ENCODE results near the gene PIGW. TPM values are rescaled to one million over a fixed set of nuclear protein-coding genes. Genes with fewer than 3 reads are reported as not detected.

The PIGW gene
- total and polyA plus RNA-seq, 2 donors from 2014 or later: 4.7 to 11.1 TPM

GRCh38 chr17:36546418-36547093 is 11.8 kb downstream of the PIGW start:
- Histone ChIP-seq H3K36me3 (ENCODE audit: control insufficient read depth in 2 of 3, insufficient read depth in 3 of 3, low read length in 3 of 3) (peaks cover 0 to 4% (median 0%) of the 10 kb centered on the region in 3 donors), H3K9me3 (ENCODE audit: control insufficient read depth in 2 of 3, insufficient read depth in 1 of 3, low read length in 3 of 3) (no peaks in the 10 kb centered on the region), H3K4me3 (ENCODE audit: low read length in 3 of 3) (peak overlapping the region; percentile 83 to 85 (median 84)), H3K27me3 (ENCODE audit: control insufficient read depth, insufficient read depth, low read length) (no peaks in the 10 kb centered on the region), H3K4me1 (ENCODE audit: control insufficient read depth in 2 of 3, insufficient read depth in 2 of 3, low read depth in 1 of 3, low read length in 3 of 3) (peaks cover 7 to 19% (median 14%) of the 10 kb centered on the region in 3 donors), H3K27ac (ENCODE audit: low read depth in 2 of 2, low read length in 2 of 2) (peak overlapping the region in 1 of 2 donors; percentile 86), H3K9ac (ENCODE audit: low read length in 3 of 3) (peak overlapping the region; percentile 50 to 77 (median 66))
- TF ChIP-seq CTCF (IDR thresholded peaks at IDR 0.05; ENCODE audit: borderline replicate concordance, extremely low read depth, insufficient read depth): no peak
- intact Hi-C loops (cut with DNase I): no loop called here
- FAIRE-seq: no peak
- no peak for DNase-seq

- intact Hi-C loops (cut with DNase I): no loop called here
- no peak overlapping the region for H3K9ac ChIP-seq (ENCODE audit: low read length in 3 of 3)
- H3K27ac ChIP-seq (ENCODE audit: low read depth in 2 of 2, low read length in 2 of 2): no peak overlapping the region
- no peak for TF ChIP-seq CTCF (IDR thresholded peaks at IDR 0.05; ENCODE audit: borderline replicate concordance, extremely low read depth, insufficient read depth)
- peaks cover 7 to 19% (median 14%) of the 10 kb centered on the region in 3 donors for H3K4me1 ChIP-seq (ENCODE audit: control insufficient read depth in 2 of 3, insufficient read depth in 2 of 3, low read depth in 1 of 3, low read length in 3 of 3)
- no peaks in the 10 kb centered on the region for H3K9me3 ChIP-seq (ENCODE audit: control insufficient read depth in 2 of 3, insufficient read depth in 1 of 3, low read length in 3 of 3)
- H3K4me3 ChIP-seq (ENCODE audit: low read length in 3 of 3): no peak overlapping the region
- FAIRE-seq (no peak), DNase-seq (no peak)
- H3K27me3 ChIP-seq (ENCODE audit: control insufficient read depth, insufficient read depth, low read length): no peaks in the 10 kb centered on the region
- H3K36me3 ChIP-seq (ENCODE audit: control insufficient read depth in 2 of 3, insufficient read depth in 3 of 3, low read length in 3 of 3): peaks cover 0 to 4% (median 0%) of the 10 kb centered on the region in 3 donors
These were observed 13.0 kb downstream of the PIGW start for GRCh38 chr17:36547776-36548175.

- no peaks in the 10 kb centered on the region for H3K9me3 ChIP-seq (ENCODE audit: control insufficient read depth in 2 of 3, insufficient read depth in 1 of 3, low read length in 3 of 3)
- DNase-seq: no peak
- H3K27ac ChIP-seq (ENCODE audit: low read depth in 2 of 2, low read length in 2 of 2): no peak overlapping the region
- no peak overlapping the region for H3K9ac ChIP-seq (ENCODE audit: low read length in 3 of 3)
- no peak for FAIRE-seq
- H3K4me3 ChIP-seq (ENCODE audit: low read length in 3 of 3): no peak overlapping the region
- peaks cover 7 to 19% (median 15%) of the 10 kb centered on the region in 3 donors for H3K4me1 ChIP-seq (ENCODE audit: control insufficient read depth in 2 of 3, insufficient read depth in 2 of 3, low read depth in 1 of 3, low read length in 3 of 3)
- intact Hi-C loops (cut with DNase I): no loop called here
- no peak for TF ChIP-seq CTCF (IDR thresholded peaks at IDR 0.05; ENCODE audit: borderline replicate concordance, extremely low read depth, insufficient read depth)
- no peaks in the 10 kb centered on the region for H3K27me3 ChIP-seq (ENCODE audit: control insufficient read depth, insufficient read depth, low read length)
- peaks cover 0 to 10% (median under 1%) of the 10 kb centered on the region in 3 donors for H3K36me3 ChIP-seq (ENCODE audit: control insufficient read depth in 2 of 3, insufficient read depth in 3 of 3, low read length in 3 of 3)
These were observed 16.0 kb downstream of the PIGW start for GRCh38 chr17:36550491-36551417.
